ENCODE measurements around the gene GNL3L. TPM values are rescaled to one million over a fixed set of nuclear protein-coding genes. Genes with fewer than 3 reads are reported as not detected.

Gene GNL3L
- total and polyA plus RNA-seq, 2 experiments from 2014 or later: 16.9 to 79.9 TPM

GRCh38 chrX:54602563-54602962, 72.5 kb downstream of the GNL3L start:
- H3K36me3 Mint-ChIP-seq (ENCODE audit: low read depth): no peaks in the 10 kb centered on the region
- Histone ChIP-seq H4K20me1 (replicated peaks; ENCODE audit: insufficient read depth) (no peaks in the 10 kb centered on the region), H3K27ac (ENCODE audit: low read depth) (peak overlapping the region; percentile 39; the same call in 1 of the 2 replicates), H3K4me3 (no peak overlapping the region), H2AFZ (no peak overlapping the region), H3K4me2 (no peak overlapping the region), H3K79me2 (replicated peaks; ENCODE audit: insufficient read depth) (no peaks in the 10 kb centered on the region), H3K9me2 (ENCODE audit: insufficient read depth) (no peaks in the 10 kb centered on the region), H3K27me3 (ENCODE audit: insufficient read depth) (no peaks in the 10 kb centered on the region), H3K4me1 (ENCODE audit: insufficient read depth) (no peaks in the 10 kb centered on the region), H3K36me3 (ENCODE audit: insufficient read depth) (no peaks in the 10 kb centered on the region), H3F3A (replicated peaks; ENCODE audit: low read depth) (no peaks in the 10 kb centered on the region)
- no peaks in the 10 kb centered on the region for H3K9me3 Mint-ChIP-seq
- peaks cover 7% of the 10 kb centered on the region; the same call in 2 of the 3 replicates for H3K4me1 Mint-ChIP-seq
- no peaks in the 10 kb centered on the region for H3K27me3 Mint-ChIP-seq (ENCODE audit: insufficient read depth, low read depth, poor library complexity)
- H3K27ac Mint-ChIP-seq: no peak overlapping the region
- TF ChIP-seq EZH2 (IDR thresholded peaks at IDR 0.05; ENCODE audit: low read depth, unreplicated experiment) (no peak), REST (IDR thresholded peaks at IDR 0.05; ENCODE audit: unreplicated experiment) (no peak), JUNB (IDR thresholded peaks at IDR 0.05; ENCODE audit: unreplicated experiment) (no peak), ZNF114 (CRISPR knock-in tag; IDR thresholded peaks at IDR 0.05) (no peak), NANOG (IDR thresholded peaks at IDR 0.05; ENCODE audit: borderline replicate concordance) (no peak), POLR2AphosphoS5 (IDR thresholded peaks at IDR 0.05; ENCODE audit: low read depth) (no peak), CTCF (conservative IDR thresholded peaks at IDR 0.05; ENCODE audit: low read depth in 2 of 2) (no peak), ZNF331 (CRISPR knock-in tag; IDR thresholded peaks at IDR 0.05; ENCODE audit: low read depth) (no peak)
- TF ChIP-seq, protein P1, sequence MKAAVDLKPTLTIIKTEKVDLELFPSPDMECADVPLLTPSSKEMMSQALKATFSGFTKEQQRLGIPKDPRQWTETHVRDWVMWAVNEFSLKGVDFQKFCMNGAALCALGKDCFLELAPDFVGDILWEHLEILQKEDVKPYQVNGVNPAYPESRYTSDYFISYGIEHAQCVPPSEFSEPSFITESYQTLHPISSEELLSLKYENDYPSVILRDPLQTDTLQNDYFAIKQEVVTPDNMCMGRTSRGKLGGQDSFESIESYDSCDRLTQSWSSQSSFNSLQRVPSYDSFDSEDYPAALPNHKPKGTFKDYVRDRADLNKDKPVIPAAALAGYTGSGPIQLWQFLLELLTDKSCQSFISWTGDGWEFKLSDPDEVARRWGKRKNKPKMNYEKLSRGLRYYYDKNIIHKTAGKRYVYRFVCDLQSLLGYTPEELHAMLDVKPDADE (IDR thresholded peaks at IDR 0.05): no peak
- DNase-seq (ENCODE audit: low spot score) (peak; percentile 31), ATAC-seq (peak; percentile 82)
- no peak overlapping the region for H3K4me3 Mint-ChIP-seq

Other genes with a start within 250 kb of the GNL3L start
- gene WNK3, start 172.2 kb upstream of the GNL3L start, total RNA-seq (2014; rRNA removed; shearing (Covaris generic)): 27.4 and 27.6 TPM in 2 replicates
- gene WNK3, start 172.2 kb upstream of the GNL3L start, polyA plus RNA-seq (2016; fragmentation: Nextera tagmentation; extraction: Ambion mirVana): 51.5 and 57.5 TPM in 2 replicates
- 20.6 and 26.0 TPM in 2 replicates for gene TSR2, start 89.8 kb upstream of the GNL3L start, total RNA-seq (2014; rRNA removed; shearing (Covaris generic))
- 52.2 and 60.1 TPM in 2 replicates for gene TSR2, start 89.8 kb upstream of the GNL3L start, polyA plus RNA-seq (2016; fragmentation: Nextera tagmentation; extraction: Ambion mirVana)
- gene FGD1, start 34.0 kb upstream of the GNL3L start, total RNA-seq (2014; rRNA removed; shearing (Covaris generic)): 23.8 and 24.9 TPM in 2 replicates
- gene FGD1, start 34.0 kb upstream of the GNL3L start, polyA plus RNA-seq (2016; fragmentation: Nextera tagmentation; extraction: Ambion mirVana): 11.8 and 12.7 TPM in 2 replicates